ENCODE results near the gene PLCE1. TPM values are rescaled to one million over a fixed set of nuclear protein-coding genes. Genes with fewer than 3 reads are reported as not detected.

The PLCE1 gene
- total and polyA plus RNA-seq, 7 experiments from 2014 or later = 0.03 to 0.30 (median 0.14) TPM; not detected in 3

- ChIA-PET CTCF (no interaction called here), POLR2A (no interaction called here)
- H3K4me1 ChIP-seq (ENCODE audit: control insufficient read depth in 2 of 2, insufficient read depth in 2 of 2, low read length in 2 of 2) = no peaks in the 10 kb centered on the region
- peaks cover 0 to 12% of the 10 kb centered on the region in 2 donors for H3K27me3 ChIP-seq (ENCODE audit: control insufficient read depth in 2 of 2, insufficient read depth in 2 of 2, low read length in 2 of 2)
- no peak overlapping the region for H3K27ac Mint-ChIP-seq
- intact Hi-C loops (cut with micrococcal nuclease) = no loop called here
- H3K4me1 Mint-ChIP-seq = peaks cover 0 to 11% (median 6%) of the 10 kb centered on the region in 7 donors
- no peak for ATAC-seq
- H3K9me3 Mint-ChIP-seq = peaks cover 0 to 4% (median 0%) of the 10 kb centered on the region in 11 donors
- no peak for DNase-seq
- no peaks in the 10 kb centered on the region for H3K9me3 ChIP-seq (ENCODE audit: control insufficient read depth in 2 of 3, low read length in 3 of 3)
- H3K4me3 Mint-ChIP-seq = no peak overlapping the region
- H3K36me3 ChIP-seq (ENCODE audit: control insufficient read depth in 2 of 3, insufficient read depth in 3 of 3, low read length in 3 of 3) = no peaks in the 10 kb centered on the region
- no peak overlapping the region for H3K4me3 ChIP-seq (ENCODE audit: low read length)
- H3K27ac ChIP-seq (ENCODE audit: low read depth, low read length) = no peak overlapping the region
- peaks cover 0 to 5% (median 0%) of the 10 kb centered on the region in 5 donors for H3K36me3 Mint-ChIP-seq
- peaks cover 47 to 67% (median 55%) of the 10 kb centered on the region in 5 donors for H3K27me3 Mint-ChIP-seq
Measured at GRCh38 chr10:93997546-93997945, 3.8 kb downstream of the PLCE1 start.

GRCh38 chr10:93999401-93999851 lies 5.7 kb downstream of the PLCE1 start:
- intact Hi-C loops (cut with micrococcal nuclease) = no loop called here
- Histone ChIP-seq H3K9me3 (ENCODE audit: control insufficient read depth in 2 of 3, low read length in 3 of 3) (no peaks in the 10 kb centered on the region), H3K4me3 (ENCODE audit: low read length) (no peak overlapping the region), H3K4me1 (ENCODE audit: control insufficient read depth in 2 of 2, insufficient read depth in 2 of 2, low read length in 2 of 2) (no peaks in the 10 kb centered on the region), H3K36me3 (ENCODE audit: control insufficient read depth in 2 of 3, insufficient read depth in 3 of 3, low read length in 3 of 3) (no peaks in the 10 kb centered on the region), H3K27me3 (ENCODE audit: control insufficient read depth in 2 of 2, insufficient read depth in 2 of 2, low read length in 2 of 2) (peaks cover 0 to 9% of the 10 kb centered on the region in 2 donors), H3K27ac (ENCODE audit: low read depth, low read length) (no peak overlapping the region)
- CTCF ChIA-PET = no interaction called here
- H3K4me1 Mint-ChIP-seq = peaks cover 0 to 2% (median 0%) of the 10 kb centered on the region in 7 donors
- DNase-seq = no peak
- ATAC-seq = no peak
- POLR2A ChIA-PET = no interaction called here
- H3K27ac Mint-ChIP-seq = no peak overlapping the region
- no peaks in the 10 kb centered on the region for H3K36me3 Mint-ChIP-seq
- peaks cover 34 to 56% (median 46%) of the 10 kb centered on the region in 5 donors for H3K27me3 Mint-ChIP-seq
- H3K4me3 Mint-ChIP-seq = no peak overlapping the region
- peaks cover 0 to 2% (median 0%) of the 10 kb centered on the region in 11 donors for H3K9me3 Mint-ChIP-seq

- Mint-ChIP-seq H3K4me1 (no peaks in the 10 kb centered on the region), H3K27ac (peak overlapping the region in 1 of 9 donors; percentile 25), H3K36me3 (no peaks in the 10 kb centered on the region), H3K27me3 (peaks cover 24 to 42% (median 38%) of the 10 kb centered on the region in 5 donors), H3K4me3 (no peak overlapping the region), H3K9me3 (peaks cover 0 to 2% (median 0%) of the 10 kb centered on the region in 11 donors)
- Histone ChIP-seq H3K9me3 (ENCODE audit: control insufficient read depth in 2 of 3, low read length in 3 of 3) (no peaks in the 10 kb centered on the region), H3K27ac (ENCODE audit: low read depth, low read length) (no peak overlapping the region), H3K27me3 (ENCODE audit: control insufficient read depth in 2 of 2, insufficient read depth in 2 of 2, low read length in 2 of 2) (peaks cover 0 to 9% of the 10 kb centered on the region in 2 donors), H3K4me1 (ENCODE audit: control insufficient read depth in 2 of 2, insufficient read depth in 2 of 2, low read length in 2 of 2) (no peaks in the 10 kb centered on the region), H3K4me3 (ENCODE audit: low read length) (no peak overlapping the region), H3K36me3 (ENCODE audit: control insufficient read depth in 2 of 3, insufficient read depth in 3 of 3, low read length in 3 of 3) (no peaks in the 10 kb centered on the region)
- ChIA-PET CTCF (no interaction called here), POLR2A (no interaction called here)
- DNase-seq (no peak), ATAC-seq (no peak)
- intact Hi-C loops (cut with micrococcal nuclease) = no loop called here
Measured at GRCh38 chr10:94000638-94001415, 7.1 kb downstream of the PLCE1 start.

GRCh38 chr10:94001416-94001810 lies 7.7 kb downstream of the PLCE1 start:
- Histone ChIP-seq H3K4me3 (ENCODE audit: low read length) (no peak overlapping the region), H3K4me1 (ENCODE audit: control insufficient read depth in 2 of 2, insufficient read depth in 2 of 2, low read length in 2 of 2) (no peaks in the 10 kb centered on the region), H3K27me3 (ENCODE audit: control insufficient read depth in 2 of 2, insufficient read depth in 2 of 2, low read length in 2 of 2) (peaks cover 0 to 4% of the 10 kb centered on the region in 2 donors), H3K9me3 (ENCODE audit: control insufficient read depth in 2 of 3, low read length in 3 of 3) (no peaks in the 10 kb centered on the region), H3K27ac (ENCODE audit: low read depth, low read length) (no peak overlapping the region), H3K36me3 (ENCODE audit: control insufficient read depth in 2 of 3, insufficient read depth in 3 of 3, low read length in 3 of 3) (no peaks in the 10 kb centered on the region)
- H3K9me3 Mint-ChIP-seq = no peaks in the 10 kb centered on the region
- H3K27ac Mint-ChIP-seq = no peak overlapping the region
- H3K27me3 Mint-ChIP-seq = peaks cover 18 to 37% (median 34%) of the 10 kb centered on the region in 5 donors
- POLR2A ChIA-PET = no interaction called here
- intact Hi-C loops (cut with micrococcal nuclease) = no loop called here
- CTCF ChIA-PET = no interaction called here
- H3K4me1 Mint-ChIP-seq = no peaks in the 10 kb centered on the region
- no peak overlapping the region for H3K4me3 Mint-ChIP-seq
- ATAC-seq (no peak), DNase-seq (no peak)
- no peaks in the 10 kb centered on the region for H3K36me3 Mint-ChIP-seq

- Histone ChIP-seq H3K27me3 (ENCODE audit: control insufficient read depth in 2 of 2, insufficient read depth in 2 of 2, low read length in 2 of 2) (peaks cover 0 to 4% of the 10 kb centered on the region in 2 donors), H3K4me3 (ENCODE audit: low read length) (no peak overlapping the region), H3K27ac (ENCODE audit: low read depth, low read length) (no peak overlapping the region), H3K4me1 (ENCODE audit: control insufficient read depth in 2 of 2, insufficient read depth in 2 of 2, low read length in 2 of 2) (no peaks in the 10 kb centered on the region), H3K9me3 (ENCODE audit: control insufficient read depth in 2 of 3, low read length in 3 of 3) (no peaks in the 10 kb centered on the region), H3K36me3 (ENCODE audit: control insufficient read depth in 2 of 3, insufficient read depth in 3 of 3, low read length in 3 of 3) (no peaks in the 10 kb centered on the region)
- Mint-ChIP-seq H3K4me1 (no peaks in the 10 kb centered on the region), H3K4me3 (no peak overlapping the region), H3K27ac (no peak overlapping the region), H3K36me3 (no peaks in the 10 kb centered on the region), H3K27me3 (peaks cover 21 to 41% (median 37%) of the 10 kb centered on the region in 5 donors), H3K9me3 (peaks cover 0 to 3% (median 0%) of the 10 kb centered on the region in 11 donors)
- DNase-seq (no peak), ATAC-seq (no peak)
- ChIA-PET POLR2A (no interaction called here), CTCF (no interaction called here)
- intact Hi-C loops (cut with micrococcal nuclease) = no loop called here
Measured at GRCh38 chr10:94002156-94002555, 8.4 kb downstream of the PLCE1 start.

- CTCF ChIA-PET = no interaction called here
- peaks cover 16 to 32% (median 27%) of the 10 kb centered on the region in 5 donors for H3K27me3 Mint-ChIP-seq
Measured at GRCh38 chr10:94003488-94003887, 9.8 kb downstream of the PLCE1 start.

GRCh38 chr10:94005050-94005449 lies 11.3 kb downstream of the PLCE1 start:
- intact Hi-C loops (cut with micrococcal nuclease) = no loop called here
- Histone ChIP-seq H3K36me3 (ENCODE audit: control insufficient read depth in 2 of 3, insufficient read depth in 3 of 3, low read length in 3 of 3) (no peaks in the 10 kb centered on the region), H3K4me3 (ENCODE audit: low read length) (no peak overlapping the region), H3K27me3 (ENCODE audit: control insufficient read depth in 2 of 2, insufficient read depth in 2 of 2, low read length in 2 of 2) (peaks cover 0 to 4% of the 10 kb centered on the region in 2 donors), H3K9me3 (ENCODE audit: control insufficient read depth in 2 of 3, low read length in 3 of 3) (peaks cover 0 to 2% (median 0%) of the 10 kb centered on the region in 3 experiments), H3K4me1 (ENCODE audit: control insufficient read depth in 2 of 2, insufficient read depth in 2 of 2, low read length in 2 of 2) (no peaks in the 10 kb centered on the region), H3K27ac (ENCODE audit: low read depth, low read length) (no peak overlapping the region)
- ATAC-seq = no peak
- Mint-ChIP-seq H3K4me1 (no peaks in the 10 kb centered on the region), H3K4me3 (no peak overlapping the region), H3K27ac (no peak overlapping the region), H3K9me3 (peaks cover 0 to 11% (median 0%) of the 10 kb centered on the region in 11 donors), H3K27me3 (peaks cover 7 to 23% (median 16%) of the 10 kb centered on the region in 5 donors), H3K36me3 (no peaks in the 10 kb centered on the region)
- ChIA-PET CTCF (no interaction called here), POLR2A (no interaction called here)
- DNase-seq = no peak

More at GRCh38 chr10:94003488-94003887, 9.8 kb downstream of the PLCE1 start:
- Mint-ChIP-seq H3K36me3 (no peaks in the 10 kb centered on the region), H3K4me3 (no peak overlapping the region), H3K4me1 (no peaks in the 10 kb centered on the region), H3K9me3 (peaks cover 0 to 3% (median 0%) of the 10 kb centered on the region in 11 donors), H3K27ac (no peak overlapping the region)
- Histone ChIP-seq H3K9me3 (ENCODE audit: control insufficient read depth in 2 of 3, low read length in 3 of 3) (no peaks in the 10 kb centered on the region), H3K4me1 (ENCODE audit: control insufficient read depth in 2 of 2, insufficient read depth in 2 of 2, low read length in 2 of 2) (no peaks in the 10 kb centered on the region), H3K36me3 (ENCODE audit: control insufficient read depth in 2 of 3, insufficient read depth in 3 of 3, low read length in 3 of 3) (no peaks in the 10 kb centered on the region), H3K27ac (ENCODE audit: low read depth, low read length) (no peak overlapping the region), H3K27me3 (ENCODE audit: control insufficient read depth in 2 of 2, insufficient read depth in 2 of 2, low read length in 2 of 2) (peaks cover 0 to 4% of the 10 kb centered on the region in 2 donors), H3K4me3 (ENCODE audit: low read length) (no peak overlapping the region)
- intact Hi-C loops (cut with micrococcal nuclease) = no loop called here
- DNase-seq (no peak), ATAC-seq (no peak)
- POLR2A ChIA-PET = no interaction called here
